A673 (cell line): ENCODE data around the gene FAM240B. TPM values are rescaled to one million over a fixed set of nuclear protein-coding genes. Genes with fewer than 3 reads are reported as not detected.

Source experiments
- BruUV-seq: library from RNA; stranded (reverse); fragments of 400-500 nt; replicated peaks from 2 replicates; lab custom pipeline; 2021; lab: Mats Ljungman, UMichigan
- CTCF ChIA-PET: fragments of 300-600 bp; sonication (Branson Sonifier 250); formaldehyde crosslinking; loops from one replicate; lab custom pipeline; 2022; ENCODE audit warnings: antibody characterized with exemption; lab: Charles Lee
- POLR2A ChIA-PET: fragments of 300-600 bp; sonication (Branson Sonifier 250); formaldehyde crosslinking; loops from one replicate; lab custom pipeline; 2022; ENCODE audit warnings: antibody characterized with exemption; ENCODE audit not compliant: low non-redundant PET; lab: Charles Lee
- DNase-seq: peaks from one replicate; pipeline ENCODE4 v3.0.0-alpha.2; 2015; ENCODE audit warnings: low spot score
- H3K27ac ChIP-seq: fragments of 200-600 bp; sonication (generic); 2 replicates; pipeline ENCODE4 v1.5.1; 2016; ENCODE audit warnings: mixed run types, low read depth, mild to moderate bottlenecking, mixed read lengths, antibody characterized with exemption, low read length; ENCODE audit not compliant: poor library complexity, severe bottlenecking
- H3K27me3 ChIP-seq: fragments of 200-600 bp; sonication (generic); replicated peaks from 2 replicates; pipeline ENCODE4 v1.6.1; 2017; ENCODE audit warnings: mixed run types, low read depth, mild to moderate bottlenecking, mixed read lengths, antibody characterized with exemption, low read length; ENCODE audit not compliant: insufficient read depth, poor library complexity
- H3K36me3 ChIP-seq: fragments of 200-600 bp; sonication (generic); 2 replicates; pipeline ENCODE4 v1.6.1; 2016; ENCODE audit warnings: mixed run types, mild to moderate bottlenecking, mixed read lengths, antibody characterized with exemption, low read length; ENCODE audit not compliant: insufficient read depth, poor library complexity, severe bottlenecking
- H3K4me1 ChIP-seq: fragments of 200-600 bp; sonication (generic); 2 replicates; pipeline ENCODE4 v1.6.1; 2017; ENCODE audit warnings: mixed run types, mild to moderate bottlenecking, mixed read lengths, antibody characterized with exemption, low read length; ENCODE audit not compliant: insufficient read depth, poor library complexity, severe bottlenecking
- H3K4me3 ChIP-seq: fragments of 200-600 bp; sonication (generic); 2 replicates; pipeline ENCODE4 v1.5.1; 2016; ENCODE audit warnings: low read depth, mixed run types, mild to moderate bottlenecking, mixed read lengths, low read length; ENCODE audit not compliant: poor library complexity, severe bottlenecking
- H3K9me3 ChIP-seq: fragments of 200-600 bp; sonication (generic); 2 replicates; pipeline ENCODE4 v1.6.1; 2016; ENCODE audit warnings: mixed run types, low read depth, mild to moderate bottlenecking, mixed read lengths, antibody characterized with exemption, low read length; ENCODE audit not compliant: poor library complexity, severe bottlenecking
- EZH2 ChIP-seq: fragments of 200-600 bp; sonication (generic); IDR thresholded peaks from 2 replicates; pipeline ENCODE4 v1.6.1; 2017; ENCODE audit warnings: borderline replicate concordance, low read depth, mild to moderate bottlenecking, mixed read lengths, antibody characterized with exemption, low read length; ENCODE audit not compliant: poor library complexity, severe bottlenecking
- intact Hi-C: fragments of 100-400 bp; cut with micrococcal nuclease; formaldehyde crosslinking; loops from one replicate; pipeline ENCODE4 v1.10.0; 2022; ENCODE audit not compliant: unreplicated experiment
- total RNA-seq: library from RNA; stranded (reverse); gene quantifications from 2 replicates; pipeline ENCODE4 v1.2.3, GENCODE V29; 2021
- TF ChIP-seq, protein P1 (sequence below): fragments of 300-800, 200-600 bp; sonication (generic); conservative IDR thresholded peaks from 2 replicates; pipeline ENCODE4 v1.5.1; 2017; ENCODE audit warnings: low read depth, mild to moderate bottlenecking, antibody characterized with exemption, low read length, moderate library complexity, mixed read lengths

The FAM240B gene
- total RNA-seq, 1 experiment from 2014 or later = not detected

DNA sequence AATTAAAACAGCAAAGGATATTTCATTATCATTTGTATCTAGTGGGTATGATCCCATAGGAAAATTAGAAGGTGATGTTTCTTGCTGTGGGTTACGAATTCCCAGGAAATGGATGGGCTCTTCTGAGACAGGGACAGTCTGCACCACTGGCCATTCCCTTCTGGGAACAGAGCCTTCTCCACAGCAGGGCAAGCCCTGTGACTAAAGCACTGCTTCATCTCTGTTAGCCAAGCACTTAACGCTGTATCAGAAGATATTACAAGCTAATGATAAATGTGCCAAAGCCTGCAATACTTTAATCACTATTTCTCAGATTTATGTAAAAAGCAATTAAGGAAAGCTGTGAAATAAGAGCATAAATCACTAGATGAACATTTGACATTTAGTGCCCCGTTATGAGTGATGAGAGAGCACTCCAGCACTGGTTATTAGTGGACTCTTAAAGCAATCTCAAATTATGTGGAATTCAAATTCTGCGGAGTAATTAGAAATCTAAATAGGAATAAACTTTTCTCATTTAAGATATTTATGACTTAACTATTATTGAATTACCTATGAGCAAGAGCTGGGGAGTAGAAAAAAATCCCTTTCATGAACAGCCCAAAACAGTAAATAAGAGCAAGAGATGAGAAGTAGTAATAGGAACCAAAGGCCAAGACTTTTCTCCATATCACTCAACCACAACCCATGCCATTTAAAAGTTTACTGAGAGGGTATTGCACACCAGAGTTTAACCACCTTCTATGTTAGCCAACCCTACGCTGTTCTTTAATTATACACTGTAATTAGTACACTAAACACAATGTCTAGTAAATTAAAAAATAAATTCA is 49.2 kb downstream of the FAM240B start:
- intact Hi-C loops = loop anchor here (10.0 kb wide), 1 partner anchor 54 kb away; the partner anchor contains the start of gene FAM240B
- Histone ChIP-seq H3K4me3 (no peak overlapping the region), H3K9me3 (no peaks in the 10 kb centered on the region), H3K27me3 (no peaks in the 10 kb centered on the region), H3K36me3 (no peaks in the 10 kb centered on the region), H3K4me1 (peaks cover 14% of the 10 kb centered on the region), H3K27ac (no peak overlapping the region)
- ChIA-PET POLR2A (no interaction called here), CTCF (no interaction called here)
- no peak for DNase-seq
- TF ChIP-seq EZH2 = no peak
- TF ChIP-seq, protein P1, sequence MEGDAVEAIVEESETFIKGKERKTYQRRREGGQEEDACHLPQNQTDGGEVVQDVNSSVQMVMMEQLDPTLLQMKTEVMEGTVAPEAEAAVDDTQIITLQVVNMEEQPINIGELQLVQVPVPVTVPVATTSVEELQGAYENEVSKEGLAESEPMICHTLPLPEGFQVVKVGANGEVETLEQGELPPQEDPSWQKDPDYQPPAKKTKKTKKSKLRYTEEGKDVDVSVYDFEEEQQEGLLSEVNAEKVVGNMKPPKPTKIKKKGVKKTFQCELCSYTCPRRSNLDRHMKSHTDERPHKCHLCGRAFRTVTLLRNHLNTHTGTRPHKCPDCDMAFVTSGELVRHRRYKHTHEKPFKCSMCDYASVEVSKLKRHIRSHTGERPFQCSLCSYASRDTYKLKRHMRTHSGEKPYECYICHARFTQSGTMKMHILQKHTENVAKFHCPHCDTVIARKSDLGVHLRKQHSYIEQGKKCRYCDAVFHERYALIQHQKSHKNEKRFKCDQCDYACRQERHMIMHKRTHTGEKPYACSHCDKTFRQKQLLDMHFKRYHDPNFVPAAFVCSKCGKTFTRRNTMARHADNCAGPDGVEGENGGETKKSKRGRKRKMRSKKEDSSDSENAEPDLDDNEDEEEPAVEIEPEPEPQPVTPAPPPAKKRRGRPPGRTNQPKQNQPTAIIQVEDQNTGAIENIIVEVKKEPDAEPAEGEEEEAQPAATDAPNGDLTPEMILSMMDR = no peak
- BruUV-seq = no TSS peak

DNA sequence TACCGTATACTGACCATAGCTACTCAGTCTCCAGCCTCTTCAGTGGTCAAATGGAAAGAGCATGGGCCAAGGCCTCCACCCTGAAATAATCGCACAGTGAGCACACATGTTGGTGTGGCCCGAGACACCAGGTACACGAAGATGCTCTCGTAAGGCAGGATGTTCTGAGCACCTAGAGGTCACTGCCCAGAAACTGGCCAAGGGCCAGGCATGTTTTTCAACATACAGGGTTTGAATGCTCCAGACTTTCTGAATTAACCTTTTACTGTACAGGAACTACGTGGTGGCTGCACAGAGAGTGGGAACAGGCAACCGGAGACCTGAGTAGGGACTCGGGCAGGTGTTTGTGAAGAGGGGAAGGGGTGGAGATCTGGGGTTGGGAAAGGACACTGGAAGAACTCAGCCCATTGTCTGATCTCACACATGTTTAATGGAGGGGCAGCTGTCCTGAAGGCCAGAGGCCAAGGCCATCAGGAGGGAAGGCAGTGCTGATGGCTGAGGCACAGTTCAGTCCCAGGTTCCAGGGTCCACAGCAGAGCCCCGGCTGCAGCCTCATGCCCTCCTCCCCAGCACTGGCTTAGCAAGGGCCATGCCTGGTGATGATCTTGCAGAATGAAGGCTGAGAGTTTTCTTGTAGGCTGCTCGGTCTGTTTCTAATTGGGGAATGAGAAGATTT is 51.0 kb downstream of the FAM240B start:
- DNase-seq = no peak
- H3K4me3 ChIP-seq = no peak overlapping the region
- no peaks in the 10 kb centered on the region for H3K36me3 ChIP-seq
- no peaks in the 10 kb centered on the region for H3K27me3 ChIP-seq
- TF ChIP-seq, protein P1 = no peak
- no peak for TF ChIP-seq EZH2
- BruUV-seq = no TSS peak
- intact Hi-C loops = no loop called here
- H3K27ac ChIP-seq = no peak overlapping the region
- no peaks in the 10 kb centered on the region for H3K9me3 ChIP-seq
- H3K4me1 ChIP-seq = peaks cover 10% of the 10 kb centered on the region
- ChIA-PET POLR2A (no interaction called here), CTCF (no interaction called here)

DNA sequence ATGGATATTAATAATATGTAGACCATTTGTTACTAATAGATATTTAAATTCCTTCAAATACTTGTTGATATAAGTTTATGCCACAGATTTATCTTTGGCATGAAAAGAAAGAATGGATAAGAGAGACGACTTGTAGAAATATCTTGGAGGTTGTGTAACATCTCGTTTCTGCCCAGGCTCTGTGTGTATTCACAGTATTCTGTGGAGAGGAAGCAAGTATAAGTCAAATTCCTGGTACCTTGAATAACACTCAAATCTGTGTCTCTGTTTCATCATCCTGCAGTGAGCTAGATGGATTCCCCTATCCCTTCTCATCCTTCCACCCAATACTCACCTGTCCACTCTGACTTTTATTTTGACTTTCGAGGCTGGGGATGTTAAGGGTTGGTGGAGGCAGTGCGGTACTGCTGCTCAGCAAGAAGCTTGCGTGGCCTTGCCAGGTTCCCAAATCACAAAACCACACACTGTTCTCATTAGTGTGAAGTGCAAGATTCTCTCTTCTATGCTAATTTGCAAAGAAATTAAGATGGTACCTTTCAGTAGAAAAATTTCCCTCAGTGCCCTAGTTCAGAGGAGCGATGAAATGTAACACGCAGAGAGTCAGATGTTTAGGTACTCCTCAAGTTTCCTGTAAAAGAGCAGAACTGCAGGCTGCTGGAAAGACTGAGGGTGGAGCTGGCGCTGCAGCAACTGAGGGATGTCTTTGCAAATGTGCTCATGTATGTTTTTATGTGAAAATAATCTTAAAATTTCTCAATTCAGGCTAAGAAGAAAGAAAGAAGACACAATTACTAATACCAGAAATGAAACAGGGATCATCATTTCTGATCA is 57.0 kb downstream of the FAM240B start:
- CTCF ChIA-PET = no interaction called here
- TF ChIP-seq, protein P1 = peak; percentile 50
- TF ChIP-seq EZH2 = no peak
- DNase-seq = peak; percentile 29
- Histone ChIP-seq H3K27me3 (no peaks in the 10 kb centered on the region), H3K9me3 (no peaks in the 10 kb centered on the region), H3K36me3 (no peaks in the 10 kb centered on the region), H3K27ac (no peak overlapping the region), H3K4me3 (no peak overlapping the region), H3K4me1 (no peaks in the 10 kb centered on the region)
- POLR2A ChIA-PET = no interaction called here
- BruUV-seq = no TSS peak
- intact Hi-C loops = no loop called here
